HUES6 (cell line): Measurements from ENCODE around the gene DNAJB4.
"Not testable (repeated sequence)": the region's sequence is repeated elsewhere in the genome, so short reads cannot be mapped to it uniquely, and the experiment has no call there.

ENCODE experiments used
- H3K27ac ChIP-seq: 2 replicates; pipeline ENCODE4 v1.7.0; 2013; ENCODE audit warnings: low read depth, mild to moderate bottlenecking, low read length, inconsistent platforms
- H3K27me3 ChIP-seq: 2 replicates; pipeline ENCODE4 v1.6.1; 2013; ENCODE audit warnings: low read length; ENCODE audit not compliant: control insufficient read depth, insufficient read depth
- H3K36me3 ChIP-seq: 2 replicates; pipeline ENCODE4 v1.6.1; 2013; ENCODE audit warnings: low read length; ENCODE audit not compliant: control insufficient read depth, insufficient read depth
- H3K4me1 ChIP-seq: 2 replicates; pipeline ENCODE4 v1.6.1; 2013; ENCODE audit warnings: low read length; ENCODE audit not compliant: control insufficient read depth, insufficient read depth
- H3K4me3 ChIP-seq: 2 replicates; pipeline ENCODE4 v1.5.1; 2013; ENCODE audit warnings: low read depth, low read length
- H3K9ac ChIP-seq: one replicate; pipeline ENCODE4 v1.6.1; 2013; ENCODE audit warnings: mild to moderate bottlenecking, low read length
- H3K9me3 ChIP-seq: 2 replicates; pipeline ENCODE4 v1.6.1; 2013; ENCODE audit warnings: low read depth, low read length; ENCODE audit not compliant: control insufficient read depth, insufficient read depth

Gene DNAJB4

GRCh38 chr1:77990629-77991204, 14.0 kb upstream of the DNAJB4 start:
- peaks cover 10% of the 10 kb centered on the region; the same call in 1 of the 2 replicates for H3K4me1 ChIP-seq
- no peak overlapping the region for H3K4me3 ChIP-seq

GRCh38 chr1:77991638-77992037, 13.1 kb upstream of the DNAJB4 start:
- H3K27ac ChIP-seq: no peak overlapping the region
- H3K27me3 ChIP-seq: no peaks in the 10 kb centered on the region
- no peak overlapping the region for H3K4me3 ChIP-seq
- H3K9ac ChIP-seq: no peak overlapping the region
- peaks cover 6% of the 10 kb centered on the region; the same call in 1 of the 2 replicates for H3K36me3 ChIP-seq
- H3K9me3 ChIP-seq: no peaks in the 10 kb centered on the region
- H3K4me1 ChIP-seq: peaks cover 3% of the 10 kb centered on the region; the same call in 1 of the 2 replicates

More at GRCh38 chr1:77990629-77991204, 14.0 kb upstream of the DNAJB4 start:
- H3K27ac ChIP-seq: no peak overlapping the region
- H3K9me3 ChIP-seq: no peaks in the 10 kb centered on the region
- H3K27me3 ChIP-seq: no peaks in the 10 kb centered on the region
- H3K9ac ChIP-seq: no peak overlapping the region
- H3K36me3 ChIP-seq: peaks cover 6% of the 10 kb centered on the region; the same call in 1 of the 2 replicates

GRCh38 chr1:77994117-77994705, 10.5 kb upstream of the DNAJB4 start:
- Histone ChIP-seq H3K36me3 (peaks cover 6% of the 10 kb centered on the region; the same call in 1 of the 2 replicates), H3K27me3 (no peaks in the 10 kb centered on the region), H3K4me3 (no peak overlapping the region), H3K9me3 (no peaks in the 10 kb centered on the region), H3K9ac (no peak overlapping the region), H3K4me1 (no peaks in the 10 kb centered on the region), H3K27ac (no peak overlapping the region)

GRCh38 chr1:77996734-77997133, 8.0 kb upstream of the DNAJB4 start:
- Histone ChIP-seq H3K4me1 (no peaks in the 10 kb centered on the region), H3K4me3 (no peak overlapping the region), H3K27ac (no peak overlapping the region)

GRCh38 chr1:78000536-78000935, 4.2 kb upstream of the DNAJB4 start:
- H3K4me1 ChIP-seq: peaks cover 15% of the 10 kb centered on the region; the same call in 1 of the 2 replicates
- not testable (repeated sequence) for H3K9me3 ChIP-seq, H3K27ac ChIP-seq, H3K9ac ChIP-seq, H3K36me3 ChIP-seq, H3K4me3 ChIP-seq, H3K27me3 ChIP-seq

More at GRCh38 chr1:77996734-77997133, 8.0 kb upstream of the DNAJB4 start:
- Histone ChIP-seq H3K9me3 (no peaks in the 10 kb centered on the region), H3K9ac (no peak overlapping the region), H3K36me3 (peaks cover 6% of the 10 kb centered on the region; the same call in 1 of the 2 replicates), H3K27me3 (no peaks in the 10 kb centered on the region)

GRCh38 chr1:78003070-78003746, 1.5 kb upstream of the DNAJB4 start:
- peaks cover 21% of the 10 kb centered on the region for H3K4me1 ChIP-seq
- no peak overlapping the region for H3K9ac ChIP-seq
- H3K27me3 ChIP-seq: no peaks in the 10 kb centered on the region
- H3K36me3 ChIP-seq: no peaks in the 10 kb centered on the region
- H3K27ac ChIP-seq: no peak overlapping the region
- no peak overlapping the region for H3K4me3 ChIP-seq
- no peaks in the 10 kb centered on the region for H3K9me3 ChIP-seq

- peaks cover 21% of the 10 kb centered on the region for H3K4me1 ChIP-seq
- H3K9me3 ChIP-seq: no peaks in the 10 kb centered on the region
- H3K27me3 ChIP-seq: no peaks in the 10 kb centered on the region
- H3K4me3 ChIP-seq: peak overlapping the region; percentile 65
- no peaks in the 10 kb centered on the region for H3K36me3 ChIP-seq
- peak overlapping the region; percentile 97 for H3K27ac ChIP-seq
- peak overlapping the region; percentile 93 for H3K9ac ChIP-seq
These were observed 639 bp upstream of the DNAJB4 start for GRCh38 chr1:78003882-78004718.

GRCh38 chr1:78005448-78005722, 646 bp downstream of the DNAJB4 start:
- H3K27me3 ChIP-seq: no peaks in the 10 kb centered on the region
- no peaks in the 10 kb centered on the region for H3K9me3 ChIP-seq
- H3K27ac ChIP-seq: peak overlapping the region; percentile 97; the same call in 1 of the 2 replicates
- H3K4me1 ChIP-seq: peaks cover 21% of the 10 kb centered on the region
- no peaks in the 10 kb centered on the region for H3K36me3 ChIP-seq
- peak overlapping the region; percentile 65 for H3K4me3 ChIP-seq
- H3K9ac ChIP-seq: peak overlapping the region; percentile 93

GRCh38 chr1:78005755-78006154, 1.0 kb downstream of the DNAJB4 start:
- no peak overlapping the region for H3K27ac ChIP-seq

GRCh38 chr1:78006521-78006920, 1.8 kb downstream of the DNAJB4 start:
- no peaks in the 10 kb centered on the region for H3K36me3 ChIP-seq
- no peak overlapping the region for H3K9ac ChIP-seq
- H3K4me1 ChIP-seq: peaks cover 21% of the 10 kb centered on the region
- no peaks in the 10 kb centered on the region for H3K9me3 ChIP-seq
- H3K4me3 ChIP-seq: 0 out of 2 replicates have a peak overlapping the region, but pooled peaks have one; percentile 65
- H3K27me3 ChIP-seq: no peaks in the 10 kb centered on the region
- no peak overlapping the region for H3K27ac ChIP-seq

More at GRCh38 chr1:78005755-78006154, 1.0 kb downstream of the DNAJB4 start:
- Histone ChIP-seq H3K27me3 (no peaks in the 10 kb centered on the region), H3K36me3 (no peaks in the 10 kb centered on the region), H3K9ac (peak overlapping the region; percentile 93), H3K9me3 (no peaks in the 10 kb centered on the region), H3K4me3 (peak overlapping the region; percentile 65), H3K4me1 (peaks cover 21% of the 10 kb centered on the region)
